HG03439 (cell line): ENCODE data around the gene ATP10D.

ENCODE experiments used
- ATAC-seq: cut with Tn5 transposase; IDR thresholded peaks from one replicate; pipeline ENCODE4 v1.9.1; 2021; ENCODE audit warnings: mild to moderate bottlenecking, moderate library complexity; ENCODE audit not compliant: unreplicated experiment

The ATP10D gene

GRCh38 chr4:47572981-47573380 lies 87.9 kb downstream of the ATP10D start:
- no peak for ATAC-seq

GRCh38 chr4:47577779-47578553 lies 92.9 kb downstream of the ATP10D start:
- ATAC-seq = no peak

GRCh38 chr4:47579235-47579634 lies 94.2 kb downstream of the ATP10D start:
- no peak for ATAC-seq

GRCh38 chr4:47590325-47590724 lies 105.2 kb downstream of the ATP10D start:
- ATAC-seq = no peak

GRCh38 chr4:47597696-47598095 lies 112.6 kb downstream of the ATP10D start:
- no peak for ATAC-seq

GRCh38 chr4:47598320-47598719 lies 113.2 kb downstream of the ATP10D start:
- no peak for ATAC-seq

- no peak for ATAC-seq
Measured at GRCh38 chr4:47598896-47599295, 113.8 kb downstream of the ATP10D start.

- ATAC-seq = no peak
Measured at GRCh38 chr4:47606482-47606881, 121.4 kb downstream of the ATP10D start.

GRCh38 chr4:47612116-47613023 lies 127.3 kb downstream of the ATP10D start:
- no peak for ATAC-seq

- ATAC-seq = no peak
Measured at GRCh38 chr4:47615385-47615784, 130.3 kb downstream of the ATP10D start.

- no peak for ATAC-seq
Measured at GRCh38 chr4:47617607-47618006, 132.5 kb downstream of the ATP10D start.

- ATAC-seq = no peak
Measured at GRCh38 chr4:47619691-47620090, 134.6 kb downstream of the ATP10D start.

GRCh38 chr4:47621181-47621580 lies 136.1 kb downstream of the ATP10D start:
- no peak for ATAC-seq

- ATAC-seq = no peak
Measured at GRCh38 chr4:47624031-47624441, 139.0 kb downstream of the ATP10D start.

- ATAC-seq = no peak
Measured at GRCh38 chr4:47631161-47631560, 146.1 kb downstream of the ATP10D start.

GRCh38 chr4:47639531-47639930 lies 154.5 kb downstream of the ATP10D start:
- ATAC-seq = no peak

GRCh38 chr4:47640911-47641310 lies 155.8 kb downstream of the ATP10D start:
- ATAC-seq = no peak

GRCh38 chr4:47641755-47642154 lies 156.7 kb downstream of the ATP10D start:
- ATAC-seq = no peak

GRCh38 chr4:47642191-47642830 lies 157.2 kb downstream of the ATP10D start:
- no peak for ATAC-seq
